ENCODE data around the gene PHAF1. TPM values are rescaled to one million over a fixed set of nuclear protein-coding genes. Genes with fewer than 3 reads are reported as not detected.

PHAF1 gene
- total RNA-seq, 4 donors from 2014 or later: 23.3 to 63.4 (median 48.9) TPM

- ATAC-seq (no peak), DNase-seq (no peak)
- Histone ChIP-seq H3K4me1 (peaks cover 34 to 54% of the 10 kb centered on the region in 2 donors), H3K36me3 (no peaks in the 10 kb centered on the region), H3K4me3 (no peak overlapping the region), H3K9me3 (no peaks in the 10 kb centered on the region), H3K27ac (peak overlapping the region; percentile 15 to 100 (median 95)), H3K27me3 (no peaks in the 10 kb centered on the region)
- TF ChIP-seq CTCF (IDR thresholded peaks at IDR 0.05 in 4 of 5, conservative IDR thresholded peaks at IDR 0.05 in 1 of 5) (no peak), POLR2A (IDR thresholded peaks at IDR 0.05) (no peak)
- in situ Hi-C loops (cut with MboI; ENCODE audit: low sequenced_read_pairs in 4 of 4) (no loop called here), intact Hi-C loops (cut with DNase I; ENCODE audit: low total_unique reads) (no loop called here)
Measured at GRCh38 chr16:67176662-67177061, 66.9 kb downstream of the PHAF1 start.

- H3K9me3 ChIP-seq: no peaks in the 10 kb centered on the region
- peak overlapping the region; percentile 45 to 100 (median 95) for H3K27ac ChIP-seq
- no peaks in the 10 kb centered on the region for H3K27me3 ChIP-seq
- intact Hi-C loops (cut with DNase I; ENCODE audit: low total_unique reads) (no loop called here), in situ Hi-C loops (cut with MboI; ENCODE audit: low sequenced_read_pairs in 4 of 4) (no loop called here)
- peaks cover 31 to 43% of the 10 kb centered on the region in 2 donors for H3K4me1 ChIP-seq
- DNase-seq (peak in 1 of 2 donors; percentile 75), ATAC-seq (peak in 1 of 2 donors; percentile 7)
- TF ChIP-seq CTCF (IDR thresholded peaks at IDR 0.05 in 4 of 5, conservative IDR thresholded peaks at IDR 0.05 in 1 of 5) (peak in 1 of 5 experiments; percentile 33), POLR2A (IDR thresholded peaks at IDR 0.05) (peak in 1 of 2 donors; percentile 19)
- peak overlapping the region; percentile 40 to 69 (median 50) for H3K4me3 ChIP-seq
- H3K36me3 ChIP-seq: no peaks in the 10 kb centered on the region
Measured at GRCh38 chr16:67177743-67178699, 68.3 kb downstream of the PHAF1 start.

- TF ChIP-seq CTCF (IDR thresholded peaks at IDR 0.05 in 4 of 5, conservative IDR thresholded peaks at IDR 0.05 in 1 of 5) (no peak), POLR2A (IDR thresholded peaks at IDR 0.05) (no peak)
- peaks cover 33% of the 10 kb centered on the region in 2 donors for H3K4me1 ChIP-seq
- no peaks in the 10 kb centered on the region for H3K27me3 ChIP-seq
- ATAC-seq (no peak), DNase-seq (no peak)
- no peak overlapping the region for H3K4me3 ChIP-seq
- H3K27ac ChIP-seq: no peak overlapping the region
- in situ Hi-C loops (cut with MboI; ENCODE audit: low sequenced_read_pairs in 4 of 4): no loop called here
- intact Hi-C loops (cut with DNase I; ENCODE audit: low total_unique reads): no loop called here
- no peaks in the 10 kb centered on the region for H3K9me3 ChIP-seq
- H3K36me3 ChIP-seq: no peaks in the 10 kb centered on the region
Measured at GRCh38 chr16:67179421-67180080, 69.8 kb downstream of the PHAF1 start.

DNA sequence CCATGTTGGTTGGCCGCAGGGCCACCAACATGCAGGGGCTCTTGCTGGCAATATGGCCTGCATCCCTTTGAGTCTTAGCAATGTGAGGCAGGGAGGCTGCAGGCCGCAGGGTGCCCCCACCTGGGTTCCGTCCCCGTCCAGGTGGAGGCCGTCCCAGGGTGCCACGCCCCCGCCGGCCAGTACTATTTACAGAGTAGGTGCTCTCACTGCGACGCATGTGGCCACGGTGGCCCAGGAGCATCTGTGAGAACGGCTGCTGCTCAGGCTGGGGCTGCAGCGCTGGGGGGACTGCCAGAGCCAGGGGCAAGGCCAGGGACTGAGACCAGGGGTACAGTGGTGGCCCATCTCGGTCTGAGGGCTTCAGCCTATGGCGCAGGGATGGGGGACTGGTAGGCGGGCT is 70.4 kb downstream of the PHAF1 start:
- no peak for DNase-seq
- H3K36me3 ChIP-seq: no peaks in the 10 kb centered on the region
- H3K9me3 ChIP-seq: no peaks in the 10 kb centered on the region
- H3K4me3 ChIP-seq: no peak overlapping the region
- H3K4me1 ChIP-seq: peaks cover 33 to 35% of the 10 kb centered on the region in 2 donors
- intact Hi-C loops (cut with DNase I; ENCODE audit: low total_unique reads): no loop called here
- TF ChIP-seq POLR2A (IDR thresholded peaks at IDR 0.05) (no peak), CTCF (IDR thresholded peaks at IDR 0.05 in 4 of 5, conservative IDR thresholded peaks at IDR 0.05 in 1 of 5) (no peak)
- no peaks in the 10 kb centered on the region for H3K27me3 ChIP-seq
- in situ Hi-C loops (cut with MboI; ENCODE audit: low sequenced_read_pairs in 4 of 4): no loop called here
- no peak overlapping the region for H3K27ac ChIP-seq
- no peak for ATAC-seq

All from gastrocnemius medialis (tissue), 4 donors.